K562 treated with DMSO at 1 percent for 24 hours (cell line): ENCODE measurements around the gene ZNF479. TPM values are rescaled to one million over a fixed set of nuclear protein-coding genes. Genes with fewer than 3 reads are reported as not detected.

Experiments
- total RNA-seq: library from RNA; unstranded; fragments of 300-600 nt; gene quantifications from 2 replicates; pipeline ENCODE4 v1.2.3, GENCODE V29; 2022; ENCODE audit warnings: low read depth; ENCODE audit not compliant: insufficient read depth

Gene ZNF479
- total RNA-seq, result not detected in 2 replicates

DNA sequence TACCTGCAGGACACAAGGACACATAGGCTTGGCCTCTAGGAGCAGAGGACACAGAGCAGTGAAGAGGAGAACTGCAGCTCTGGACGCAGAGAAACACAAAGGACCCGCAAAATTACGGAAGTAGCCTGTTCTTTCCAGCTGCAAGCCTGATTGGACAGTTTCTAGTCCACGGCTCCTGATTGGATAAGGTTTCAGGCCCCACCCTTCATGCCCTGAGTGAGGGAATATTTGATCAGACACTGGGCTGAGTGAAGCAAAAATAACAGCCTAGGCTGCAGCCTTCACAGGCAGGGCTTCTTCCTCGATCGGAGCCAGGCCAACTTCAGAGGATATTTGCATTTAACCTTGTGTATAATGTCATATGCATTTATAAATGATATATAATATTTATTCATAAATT lies at the start of gene ZNF479:
ZNF479 (minus strand) TSS at position 101 of the 400 bp plus-strand sequence. CDS start 112 bp downstream, outside the sequence.

